ENCODE data around the gene MAGI2. TPM values are rescaled to one million over a fixed set of nuclear protein-coding genes. Genes with fewer than 3 reads are reported as not detected.

The MAGI2 gene
- total and polyA plus RNA-seq, 2 donors (not counting 3 experiments of a cell fraction or from before 2014, with no cell fraction given): 0.28 to 6.0 TPM

DNA sequence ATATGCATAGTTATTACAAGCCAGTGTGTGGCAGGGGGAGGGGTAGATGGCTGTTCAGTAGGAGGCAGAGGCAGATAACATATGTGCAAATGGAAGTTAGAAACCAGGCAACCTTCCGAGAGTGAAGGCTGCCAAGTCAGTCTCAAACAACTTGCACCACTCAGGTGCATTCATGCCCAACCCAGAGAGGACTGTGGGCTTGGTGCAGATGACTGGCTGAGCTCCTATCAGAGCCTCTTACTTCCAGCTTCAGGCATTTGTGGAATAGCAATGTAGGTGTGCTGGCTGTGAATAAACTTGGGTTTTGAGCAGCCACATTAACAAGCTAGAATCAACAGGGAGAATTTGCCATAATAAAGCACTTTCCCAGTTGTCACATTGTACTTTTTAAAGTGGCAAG lies 865.1 kb downstream of the MAGI2 start:
- Histone ChIP-seq H3K9ac (replicated peaks; ENCODE audit: extremely low read depth, insufficient read depth, low read length) (no peak overlapping the region), H3K79me2 (ENCODE audit: control insufficient read depth, insufficient read depth, low read length) (no peaks in the 10 kb centered on the region), H4K20me1 (replicated peaks; ENCODE audit: control insufficient read depth, extremely low read depth, insufficient read depth, low read length) (no peaks in the 10 kb centered on the region), H2AFZ (ENCODE audit: low read depth, low read length) (no peak overlapping the region), H3K27ac (ENCODE audit: insufficient read depth, low read depth, low read length) (no peak overlapping the region), H3K4me2 (ENCODE audit: insufficient read depth, low read length) (no peak overlapping the region), H3K9me1 (replicated peaks; ENCODE audit: control insufficient read depth, extremely low read depth, insufficient read depth, low read length) (no peaks in the 10 kb centered on the region), H3K36me3 (ENCODE audit: control insufficient read depth in 2 of 2, extremely low read depth in 1 of 2, insufficient read depth in 2 of 2, low read length in 2 of 2) (no peaks in the 10 kb centered on the region), H3K9me3 (replicated peaks; ENCODE audit: control insufficient read depth, insufficient read depth, low read length) (no peaks in the 10 kb centered on the region), H3K27me3 (ENCODE audit: control insufficient read depth in 2 of 2, insufficient read depth in 2 of 2, low read length in 2 of 2) (no peaks in the 10 kb centered on the region), H3K4me1 (ENCODE audit: control insufficient read depth, extremely low read depth, insufficient read depth, low read length) (no peaks in the 10 kb centered on the region), H3K4me3 (replicated peaks in 1 of 3; ENCODE audit: insufficient read depth in 1 of 3, low read depth in 1 of 3, low read length in 3 of 3) (no peak overlapping the region)
- FAIRE-seq (no peak), DNase-seq (ENCODE audit: low read depth, low spot score) (no peak)
- ChIA-PET POLR2A (no interaction called here), CTCF (interaction anchor here (1.0 kb wide), 1 partner anchor 13 kb away, joined by 3 read pairs; no protein-coding TSS in a partner anchor)
- TF ChIP-seq MYC (IDR thresholded peaks at IDR 0.05; ENCODE audit: low read depth, low read length) (no peak), POLR2A (IDR thresholded peaks at IDR 0.05; ENCODE audit: low read depth, low read length) (no peak), FOS (IDR thresholded peaks at IDR 0.05; ENCODE audit: borderline replicate concordance, insufficient read depth, low read length) (no peak), MAX (IDR thresholded peaks at IDR 0.05; ENCODE audit: insufficient read depth, insufficient read length) (no peak), JUN (IDR thresholded peaks at IDR 0.05; ENCODE audit: borderline replicate concordance, insufficient read depth, insufficient read length, low read depth) (no peak), POLR2AphosphoS5 (IDR thresholded peaks at IDR 0.05; ENCODE audit: insufficient read depth, low read depth, low read length) (no peak), EZH2 (IDR thresholded peaks at IDR 0.05; ENCODE audit: borderline replicate concordance, low read depth, low read length, severe bottlenecking) (no peak), GATA2 (IDR thresholded peaks at IDR 0.05; ENCODE audit: insufficient read depth, insufficient read length, low read depth, low read length) (no peak)
- TF ChIP-seq, protein P1, sequence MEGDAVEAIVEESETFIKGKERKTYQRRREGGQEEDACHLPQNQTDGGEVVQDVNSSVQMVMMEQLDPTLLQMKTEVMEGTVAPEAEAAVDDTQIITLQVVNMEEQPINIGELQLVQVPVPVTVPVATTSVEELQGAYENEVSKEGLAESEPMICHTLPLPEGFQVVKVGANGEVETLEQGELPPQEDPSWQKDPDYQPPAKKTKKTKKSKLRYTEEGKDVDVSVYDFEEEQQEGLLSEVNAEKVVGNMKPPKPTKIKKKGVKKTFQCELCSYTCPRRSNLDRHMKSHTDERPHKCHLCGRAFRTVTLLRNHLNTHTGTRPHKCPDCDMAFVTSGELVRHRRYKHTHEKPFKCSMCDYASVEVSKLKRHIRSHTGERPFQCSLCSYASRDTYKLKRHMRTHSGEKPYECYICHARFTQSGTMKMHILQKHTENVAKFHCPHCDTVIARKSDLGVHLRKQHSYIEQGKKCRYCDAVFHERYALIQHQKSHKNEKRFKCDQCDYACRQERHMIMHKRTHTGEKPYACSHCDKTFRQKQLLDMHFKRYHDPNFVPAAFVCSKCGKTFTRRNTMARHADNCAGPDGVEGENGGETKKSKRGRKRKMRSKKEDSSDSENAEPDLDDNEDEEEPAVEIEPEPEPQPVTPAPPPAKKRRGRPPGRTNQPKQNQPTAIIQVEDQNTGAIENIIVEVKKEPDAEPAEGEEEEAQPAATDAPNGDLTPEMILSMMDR (IDR thresholded peaks at IDR 0.05; ENCODE audit: extremely low read depth in 1 of 2, insufficient read depth in 1 of 2, low read depth in 1 of 2, low read length in 2 of 2): no peak
- intact Hi-C loops (cut with micrococcal nuclease): no loop called here
- dilution Hi-C loops (cut with MboI; ENCODE audit: extremely low pct_ligation_motif_present, low sequenced_read_pairs): no loop called here
- BruUV-seq (replicated peaks): no TSS peak
